ENCODE results near the gene CNR2.

DNA sequence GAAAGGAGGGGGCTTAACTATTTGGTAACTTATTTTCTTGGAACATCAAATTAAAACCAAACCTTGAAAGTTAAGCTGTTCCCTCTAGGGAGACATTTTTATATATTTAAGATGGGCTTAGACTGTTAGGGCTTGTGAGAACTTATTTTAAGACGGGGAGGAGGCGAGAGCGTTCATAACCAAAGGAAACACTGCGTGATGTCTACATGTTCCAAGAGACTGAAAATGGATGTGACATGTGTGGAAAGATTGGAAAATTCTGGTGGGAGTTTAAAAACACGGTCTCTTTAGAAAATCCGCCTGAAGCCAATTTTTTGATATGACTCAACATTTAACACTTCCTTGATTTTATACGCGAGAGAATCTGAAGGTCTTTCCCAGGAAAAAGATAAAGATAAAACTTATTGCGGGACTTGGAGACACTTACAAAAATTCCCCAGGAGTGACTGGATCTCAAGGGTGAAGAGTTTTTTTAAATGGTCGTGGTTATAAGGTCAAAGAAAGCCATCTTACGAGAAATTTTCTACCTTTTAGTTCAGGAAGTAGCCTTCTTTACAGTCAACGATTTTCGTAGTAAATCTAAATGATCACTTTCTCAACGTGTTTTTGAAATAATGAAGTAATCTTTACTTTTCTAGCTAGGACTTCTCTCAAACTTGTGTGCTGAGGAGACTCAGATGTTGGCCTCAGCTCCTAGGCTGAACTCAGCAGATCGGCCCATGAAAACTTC, 47.3 kb upstream of the CNR2 start:
- TF ChIP-seq CTCF (IDR thresholded peaks at IDR 0.05) = no peak
- no peak for TF ChIP-seq EP300 (IDR thresholded peaks at IDR 0.05)

All from gastroesophageal sphincter (tissue), 3 donors.